Smooth muscle cell (in vitro differentiated cells): ENCODE measurements around the gene SLC38A6. TPM values are rescaled to one million over a fixed set of nuclear protein-coding genes. Genes with fewer than 3 reads are reported as not detected.

Source experiments
- DNase-seq: peaks from one replicate; lab custom pipeline; 2025; ENCODE audit not compliant: unreplicated experiment; lab: John Stamatoyannopoulos, UW
- H2AFZ ChIP-seq: fragments of 200-600 bp; sonication (generic); 2 replicates; pipeline ENCODE4 v1.6.0; 2016; ENCODE audit warnings: antibody characterized with exemption, low read depth, mild to moderate bottlenecking
- H3F3A ChIP-seq: fragments of 200-600 bp; sonication (generic); 2 replicates; pipeline ENCODE4 v1.6.0; 2017; ENCODE audit warnings: antibody characterized with exemption, low read depth
- H3K27ac ChIP-seq: fragments of 200-600 bp; sonication (generic); 2 replicates; pipeline ENCODE4 v1.5.1; 2016; ENCODE audit warnings: low read depth, mild to moderate bottlenecking
- H3K27me3 ChIP-seq: fragments of 200-600 bp; sonication (generic); 2 replicates; pipeline ENCODE4 v1.6.1; 2016; ENCODE audit warnings: low read depth, mild to moderate bottlenecking
- H3K36me3 ChIP-seq: fragments of 200-600 bp; sonication (generic); 2 replicates; pipeline ENCODE4 v1.5.1; 2016; ENCODE audit warnings: low read depth
- H3K4me1 ChIP-seq: fragments of 200-600 bp; sonication (generic); 2 replicates; pipeline ENCODE4 v1.5.1; 2016; ENCODE audit warnings: low read depth
- H3K4me2 ChIP-seq: fragments of 200-600 bp; sonication (generic); 2 replicates; pipeline ENCODE4 v1.6.0; 2016; ENCODE audit warnings: mild to moderate bottlenecking
- H3K4me3 ChIP-seq: fragments of 200-600 bp; sonication (generic); 2 replicates; pipeline ENCODE4 v1.5.1; 2016; ENCODE audit warnings: mild to moderate bottlenecking
- H3K79me2 ChIP-seq: fragments of 200-600 bp; sonication (generic); 2 replicates; pipeline ENCODE4 v1.6.0; 2016; ENCODE audit warnings: low read depth, mild to moderate bottlenecking
- H3K9ac ChIP-seq: fragments of 200-600 bp; sonication (generic); 2 replicates; pipeline ENCODE4 v1.6.0; 2016; ENCODE audit warnings: low read depth
- H3K9me3 ChIP-seq: fragments of 200-600 bp; sonication (generic); replicated peaks from 2 replicates; pipeline ENCODE4 v1.5.1; 2016; ENCODE audit warnings: low read depth
- H4K20me1 ChIP-seq: fragments of 200-600 bp; sonication (generic); 2 replicates; pipeline ENCODE4 v1.6.0; 2016; ENCODE audit warnings: low read depth
- CTCF ChIP-seq: fragments of 200-600 bp; sonication (generic); IDR thresholded peaks from 2 replicates; pipeline ENCODE4 v1.5.1; 2017; ENCODE audit warnings: borderline replicate concordance, mild to moderate bottlenecking, antibody characterized with exemption; ENCODE audit not compliant: insufficient read depth, poor library complexity, severe bottlenecking
- WGBS: methylation state at CpG from one replicate; pipeline ENCODE4 v1.1.7; 2016; ENCODE audit warnings: low lambda C conversion rate; 5-methylcytosine and 5-hydroxymethylcytosine counted together
- polyA plus RNA-seq: library from polyadenylated mRNA; unstranded; fragments of >200 nt; fragmentation: Nextera tagmentation; extraction: Ambion mirVana; gene quantifications from 2 replicates; pipeline ENCODE4 v1.2.1, GENCODE V29; 2016
- total RNA-seq: library from RNA; depleted of rRNA; stranded (reverse); fragments of >200 nt; gene quantifications from 2 replicates; pipeline ENCODE4 v1.2.3, GENCODE V29; 2014

The SLC38A6 gene
- total and polyA plus RNA-seq, 2 experiments from 2014 or later: 5.5 to 28.7 TPM

GRCh38 chr14:60963761-60964160 is 17.3 kb upstream of the SLC38A6 start:
- no peak overlapping the region for H3K27ac ChIP-seq
- no peak overlapping the region for H3K9ac ChIP-seq
- no peaks in the 10 kb centered on the region for H3K36me3 ChIP-seq
- peaks cover 7% of the 10 kb centered on the region for H3F3A ChIP-seq
- H3K9me3 ChIP-seq: no peaks in the 10 kb centered on the region
- 72% methylated on average over 2 of the region's 2 CpGs for WGBS
- no peak for TF ChIP-seq CTCF
- peaks cover 4% of the 10 kb centered on the region for H3K79me2 ChIP-seq
- no peak overlapping the region for H2AFZ ChIP-seq
- no peak for DNase-seq
- no peaks in the 10 kb centered on the region for H3K27me3 ChIP-seq
- no peak overlapping the region for H3K4me3 ChIP-seq
- peaks cover 9% of the 10 kb centered on the region for H4K20me1 ChIP-seq
- H3K4me2 ChIP-seq: no peak overlapping the region
- no peaks in the 10 kb centered on the region for H3K4me1 ChIP-seq

- Histone ChIP-seq H3K4me2 (peak overlapping the region; percentile 30), H3K9me3 (no peaks in the 10 kb centered on the region), H3K36me3 (no peaks in the 10 kb centered on the region), H3K4me1 (no peaks in the 10 kb centered on the region), H3K27me3 (no peaks in the 10 kb centered on the region), H3K4me3 (no peak overlapping the region), H3K9ac (no peak overlapping the region), H3K27ac (peak overlapping the region; percentile 45), H3K79me2 (peaks cover 4% of the 10 kb centered on the region), H4K20me1 (peaks cover 9% of the 10 kb centered on the region), H3F3A (peaks cover 7% of the 10 kb centered on the region), H2AFZ (no peak overlapping the region)
- WGBS: 39% methylated on average over 2 of the region's 2 CpGs
- DNase-seq: no peak
- TF ChIP-seq CTCF: no peak
Measured at GRCh38 chr14:60964904-60965303, 16.1 kb upstream of the SLC38A6 start.

- Histone ChIP-seq H3K4me3 (no peak overlapping the region), H4K20me1 (peaks cover 9% of the 10 kb centered on the region), H3K27ac (peak overlapping the region; percentile 45), H3K79me2 (peaks cover 4% of the 10 kb centered on the region), H3K36me3 (no peaks in the 10 kb centered on the region), H3K9ac (no peak overlapping the region), H3K9me3 (no peaks in the 10 kb centered on the region), H3K4me1 (no peaks in the 10 kb centered on the region), H3K4me2 (peak overlapping the region; percentile 30), H3F3A (peaks cover 7% of the 10 kb centered on the region), H2AFZ (no peak overlapping the region), H3K27me3 (no peaks in the 10 kb centered on the region)
- TF ChIP-seq CTCF: no peak
- no peak for DNase-seq
Measured at GRCh38 chr14:60965402-60965801, 15.6 kb upstream of the SLC38A6 start.

GRCh38 chr14:60968099-60968498 is 12.9 kb upstream of the SLC38A6 start:
- Histone ChIP-seq H3K27me3 (no peaks in the 10 kb centered on the region), H2AFZ (no peak overlapping the region), H3K27ac (no peak overlapping the region), H3K4me2 (no peak overlapping the region), H4K20me1 (peaks cover 5% of the 10 kb centered on the region), H3F3A (peaks cover 7% of the 10 kb centered on the region), H3K4me3 (no peak overlapping the region), H3K9me3 (no peaks in the 10 kb centered on the region), H3K4me1 (no peaks in the 10 kb centered on the region), H3K9ac (no peak overlapping the region), H3K36me3 (no peaks in the 10 kb centered on the region), H3K79me2 (no peaks in the 10 kb centered on the region)
- WGBS: 88% methylated on average over 1 of the region's 1 CpG
- TF ChIP-seq CTCF: no peak
- DNase-seq: no peak
